Measurements from ENCODE around the gene FAM200A.
A peak's percentile ranks its signal among the peaks of the same experiment; 100 is the strongest.
"Not testable (repeated sequence)": the region's sequence is repeated elsewhere in the genome, so short reads cannot be mapped to it uniquely, and the experiment has no call there.

Gene FAM200A

DNA sequence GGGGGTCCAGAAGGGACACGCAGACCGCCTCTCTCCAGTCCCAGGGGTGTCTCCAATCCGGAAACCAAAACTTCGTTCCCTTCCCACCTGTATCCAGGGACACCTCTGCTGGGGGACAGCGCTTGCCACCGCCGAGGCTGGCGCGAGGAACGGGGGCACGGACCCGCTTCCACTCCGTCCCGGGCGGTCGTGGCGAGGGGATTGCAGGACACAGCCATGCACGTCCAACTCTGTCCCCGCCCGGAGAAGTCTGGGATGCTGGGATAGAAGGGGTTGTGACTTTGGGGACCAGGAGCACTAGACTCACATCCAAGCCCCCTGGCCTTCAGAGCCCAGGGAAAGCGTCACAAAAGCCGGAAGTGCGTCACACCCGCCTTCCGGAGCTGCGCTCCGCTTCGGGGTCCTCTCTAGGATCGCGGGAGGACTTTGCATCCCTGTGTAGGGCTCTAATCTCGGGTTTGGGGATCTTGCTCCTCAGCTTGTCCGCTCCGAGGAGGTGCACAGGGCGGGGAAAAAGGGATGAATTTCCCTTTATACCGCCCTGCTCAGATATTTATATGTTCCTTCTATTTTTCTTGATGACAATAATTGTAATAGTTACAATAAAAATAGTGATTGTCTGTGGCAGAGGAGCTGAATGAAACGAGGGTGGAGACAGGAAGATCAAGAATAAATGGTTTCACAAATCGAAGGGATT is at the start of gene FAM200A:
FAM200A (minus strand) TSS at position 348 of the 697 bp plus-strand sequence. CDS start 3,707 bp downstream, outside the sequence.
- DNase-seq = peak; percentile 80

DNA sequence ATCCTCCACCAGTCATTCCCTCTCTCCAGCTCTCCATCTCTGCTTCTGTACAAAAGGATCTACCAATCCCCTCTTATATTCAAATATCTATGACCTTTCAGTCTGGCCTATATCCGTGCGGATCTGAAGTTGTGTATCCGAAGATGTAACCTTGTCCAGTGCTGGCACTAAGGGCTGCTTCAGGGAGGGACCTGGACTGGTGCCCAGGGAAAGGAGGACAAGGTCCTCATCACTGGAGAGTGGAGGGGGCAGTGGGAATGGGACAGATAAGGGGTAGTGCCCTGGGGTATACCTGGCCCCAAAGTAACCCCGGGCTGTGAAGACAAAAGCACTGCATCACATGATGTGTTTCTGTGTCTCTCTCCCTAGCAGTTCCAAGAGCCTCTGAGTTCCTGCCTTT is 47.9 kb upstream of the FAM200A start:
- no peak for DNase-seq

GRCh38 chr7:99597762-99598501 is 46.0 kb upstream of the FAM200A start, which contains the start of gene TMEM225B:
TMEM225B (plus strand) TSS chr7:99598267; CDS start chr7:99604389, 6,122 bp downstream.
- no peak for DNase-seq

- no peak for DNase-seq
Measured at GRCh38 chr7:99596408-99596955, 44.6 kb upstream of the FAM200A start.

DNA sequence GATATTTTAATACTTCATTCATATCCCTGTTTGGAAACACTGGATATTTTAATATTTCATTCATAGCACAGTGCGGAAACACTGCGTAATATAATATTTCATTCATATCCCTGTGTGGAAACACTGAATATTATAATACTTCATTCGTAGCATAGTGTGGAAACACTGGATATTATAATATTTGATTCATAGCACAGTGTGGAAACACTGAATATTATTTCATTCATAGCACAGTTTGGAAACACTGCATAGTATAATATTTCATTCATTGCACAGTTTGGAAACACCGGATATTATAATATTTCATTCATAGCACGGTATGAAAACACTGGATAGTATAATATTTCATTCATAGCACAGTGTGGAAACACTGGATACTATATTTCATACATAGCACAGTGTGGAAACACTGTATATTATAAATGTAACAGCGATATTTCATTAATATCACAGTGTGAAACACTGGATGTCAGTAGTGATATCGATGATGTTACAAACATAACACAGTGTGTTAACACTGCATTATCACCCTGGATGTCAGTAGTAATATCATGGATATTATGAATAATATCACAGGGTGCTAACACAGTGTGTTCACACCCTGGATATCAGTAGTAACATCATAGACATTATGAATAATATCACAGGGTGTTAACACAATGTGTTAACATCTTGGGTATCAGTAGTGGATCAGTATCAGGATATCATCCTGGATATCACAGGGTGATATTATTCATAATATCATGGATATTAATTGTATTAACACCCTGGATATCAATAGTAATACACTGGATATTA is 43.2 kb upstream of the FAM200A start:
- no peak for DNase-seq

- DNase-seq = no peak
Measured at GRCh38 chr7:99588868-99589267, 37.0 kb upstream of the FAM200A start.

GRCh38 chr7:99580778-99581332 is 28.9 kb upstream of the FAM200A start:
- DNase-seq = not testable (repeated sequence)

GRCh38 chr7:99579956-99580777 is 28.3 kb upstream of the FAM200A start:
- peak; percentile 47 for DNase-seq

DNA sequence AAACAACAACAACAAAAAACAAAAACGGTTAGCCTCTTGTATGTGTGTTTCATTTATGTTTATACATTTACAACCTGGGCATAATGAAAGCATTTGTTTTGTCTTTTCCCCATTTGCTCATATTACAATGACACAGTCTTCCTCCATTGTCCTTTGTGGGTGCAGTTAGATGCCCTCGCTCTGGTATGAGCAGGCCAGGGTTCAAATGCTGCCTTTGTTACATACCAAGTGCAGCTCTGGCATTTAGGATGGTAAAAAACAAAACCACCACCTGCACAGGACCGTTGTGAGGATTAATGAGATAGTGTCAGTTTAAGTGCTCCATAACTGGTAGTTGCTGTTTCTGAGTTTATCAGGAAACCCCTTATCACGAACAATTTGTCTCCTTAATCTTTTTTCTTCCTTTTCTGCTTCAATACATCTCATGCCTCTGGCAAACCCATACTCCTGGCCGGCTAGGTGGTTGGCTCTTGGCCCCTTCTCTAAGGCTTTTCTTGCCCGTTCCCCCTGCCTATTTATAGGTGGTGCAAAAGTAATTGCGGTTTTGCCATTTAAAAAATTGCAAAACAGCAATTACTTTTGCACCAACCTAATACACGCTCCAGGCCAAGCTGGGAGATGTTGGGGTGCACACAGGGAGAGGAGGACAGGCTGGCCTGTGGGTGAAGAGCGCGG is 27.5 kb upstream of the FAM200A start:
- no peak for DNase-seq

GRCh38 chr7:99576251-99576650 is 24.3 kb upstream of the FAM200A start:
- DNase-seq = no peak

- no peak for DNase-seq
Measured at GRCh38 chr7:99573257-99573656, 21.3 kb upstream of the FAM200A start.

- no peak for DNase-seq
Measured at GRCh38 chr7:99571768-99572167, 19.9 kb upstream of the FAM200A start.

- not testable (repeated sequence) for DNase-seq
Measured at GRCh38 chr7:99568770-99569169, 16.9 kb upstream of the FAM200A start.

GRCh38 chr7:99563650-99564049 is 11.7 kb upstream of the FAM200A start:
- no peak for DNase-seq

DNA sequence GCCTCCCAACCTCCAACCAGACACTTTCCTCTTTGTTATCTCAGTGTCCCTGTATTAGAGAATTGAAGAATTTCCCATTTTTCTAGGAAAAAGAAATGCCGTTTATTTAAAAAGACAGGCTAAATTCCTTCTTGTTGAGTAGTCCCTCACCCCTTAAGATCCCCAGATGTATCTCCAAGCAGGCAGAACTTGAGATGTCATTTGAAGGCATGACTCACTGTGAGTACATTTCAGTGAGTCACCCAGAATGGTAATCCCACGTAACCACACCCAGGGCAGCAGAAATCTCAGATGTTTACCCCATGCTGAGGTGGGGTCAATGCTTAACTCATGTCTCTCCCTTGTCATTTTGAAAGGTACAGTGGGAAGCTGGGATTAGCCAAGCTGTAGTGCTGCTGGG is 10.9 kb upstream of the FAM200A start:
- DNase-seq = peak; percentile 37

- no peak for DNase-seq
Measured at GRCh38 chr7:99562114-99562784, 10.3 kb upstream of the FAM200A start.

GRCh38 chr7:99561737-99562051 is 9.8 kb upstream of the FAM200A start:
- no peak for DNase-seq

DNA sequence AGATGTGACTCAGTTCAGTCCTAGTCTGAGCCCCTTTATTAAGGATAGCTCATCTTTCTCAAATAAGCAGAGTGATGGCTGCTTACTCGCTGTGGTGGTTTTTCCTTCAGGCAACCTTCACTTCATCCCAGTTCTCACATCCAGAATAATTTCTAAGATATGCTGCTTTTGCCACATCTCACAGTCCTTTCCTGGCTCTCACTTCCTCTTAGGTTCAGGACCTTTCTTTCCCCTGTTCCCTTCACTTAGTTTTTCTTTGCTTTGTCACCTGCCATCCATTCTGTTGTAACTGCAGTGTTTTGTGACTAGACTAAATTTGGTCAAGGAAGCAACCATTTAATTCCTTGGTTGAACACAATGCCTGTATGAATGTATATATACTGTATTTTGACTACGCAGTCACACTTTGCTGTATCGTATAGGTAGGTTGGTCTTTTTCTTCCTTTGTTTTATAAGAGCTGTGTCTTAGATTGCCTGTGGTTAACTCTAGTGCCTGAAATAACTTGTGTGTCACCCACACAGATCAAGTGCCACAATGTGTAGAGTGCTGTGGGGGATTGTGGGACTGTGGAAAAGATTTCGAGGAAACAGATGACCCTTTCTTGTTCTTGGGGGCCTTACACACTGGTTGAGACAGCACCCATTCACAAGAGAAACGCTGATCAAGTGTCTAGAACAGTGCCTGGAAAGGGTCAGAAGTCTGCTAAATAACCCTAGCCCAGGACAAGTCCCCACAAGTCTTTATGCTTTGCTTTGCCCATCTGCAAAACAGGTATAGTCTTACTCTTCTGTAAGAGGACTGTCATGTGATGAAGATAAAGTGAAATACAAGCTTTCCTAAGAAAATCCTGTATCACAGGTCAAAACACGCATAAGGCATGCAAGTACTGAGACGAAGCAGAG is 9.2 kb upstream of the FAM200A start:
- no peak for DNase-seq

DNA sequence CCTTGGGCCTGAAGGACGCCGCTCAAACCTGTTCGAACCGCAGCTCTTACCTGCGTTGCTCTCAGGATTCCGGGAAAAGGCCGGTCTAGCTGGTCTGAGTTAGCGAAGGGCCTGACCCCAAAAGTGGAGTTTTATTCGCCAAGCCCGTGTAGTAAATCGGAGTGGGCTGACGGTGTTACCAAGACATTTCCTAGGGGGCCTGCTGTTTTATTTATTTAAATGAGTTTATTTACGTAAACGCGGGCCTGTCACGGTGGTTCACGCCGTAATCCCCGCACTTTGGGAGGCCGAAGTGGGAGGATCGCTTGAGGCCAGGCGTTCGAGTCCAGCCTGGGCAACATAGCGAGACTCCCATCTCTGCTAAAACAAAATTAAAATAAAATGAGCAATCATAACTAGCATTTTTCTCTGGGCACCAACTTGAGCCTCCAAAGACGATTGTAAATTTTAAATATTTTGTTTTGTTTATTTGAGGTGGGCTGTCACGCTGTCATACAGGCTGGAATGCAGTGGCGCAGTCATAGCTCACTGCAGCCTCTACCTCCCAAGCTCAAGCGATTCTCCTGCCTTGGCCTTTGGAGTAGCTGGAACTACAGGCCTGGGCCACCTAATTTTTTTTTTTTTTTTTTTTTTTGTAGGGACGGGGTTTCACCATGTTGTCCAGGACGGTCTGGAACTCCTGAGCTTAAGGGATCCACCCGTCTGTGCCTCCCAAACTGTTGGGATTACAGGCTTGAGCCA is 7.4 kb upstream of the FAM200A start:
- DNase-seq = no peak
